ENCODE results near the gene C18orf32.
A peak's percentile ranks its signal among the peaks of the same experiment; 100 is the strongest.
"Not testable (repeated sequence)": the region's sequence is repeated elsewhere in the genome, so short reads cannot be mapped to it uniquely, and the experiment has no call there.

The C18orf32 gene

GRCh38 chr18:49500201-49500921 lies 13.3 kb upstream of the C18orf32 start:
- peak; percentile 89 for DNase-seq

GRCh38 chr18:49499046-49499637 lies 12.1 kb upstream of the C18orf32 start:
- DNase-seq, result no peak

- DNase-seq, result no peak
These were observed 8.4 kb upstream of the C18orf32 start for GRCh38 chr18:49495480-49495879.

GRCh38 chr18:49495076-49495475 lies 8.0 kb upstream of the C18orf32 start:
- no peak for DNase-seq

GRCh38 chr18:49494660-49495059 lies 7.6 kb upstream of the C18orf32 start:
- no peak for DNase-seq

- DNase-seq, result no peak
These were observed 5.6 kb upstream of the C18orf32 start for GRCh38 chr18:49492694-49493033.

GRCh38 chr18:49491857-49492693 lies 5.0 kb upstream of the C18orf32 start, which contains the start of gene RPL17:
Gene RPL17 (minus strand): TSS chr18:49492465.
- peak; percentile 100 for DNase-seq

- DNase-seq, result no peak
These were observed 4.5 kb upstream of the C18orf32 start for GRCh38 chr18:49491534-49491856.

GRCh38 chr18:49490246-49490762 lies 3.3 kb upstream of the C18orf32 start:
- DNase-seq, result no peak

GRCh38 chr18:49487711-49488310 lies 777 bp upstream of the C18orf32 start:
- DNase-seq, result no peak

- no peak for DNase-seq
These were observed 455 bp downstream of the C18orf32 start for GRCh38 chr18:49486606-49486952.

GRCh38 chr18:49486134-49486533 lies 900 bp downstream of the C18orf32 start:
- no peak for DNase-seq

- no peak for DNase-seq
These were observed 3.8 kb downstream of the C18orf32 start for GRCh38 chr18:49483198-49483597.

- DNase-seq, result no peak
These were observed 5.1 kb downstream of the C18orf32 start for GRCh38 chr18:49481907-49482306.

GRCh38 chr18:49481317-49481716 lies 5.7 kb downstream of the C18orf32 start:
- DNase-seq, result no peak

- DNase-seq, result no peak
These were observed 7.5 kb downstream of the C18orf32 start for GRCh38 chr18:49479381-49480137.

GRCh38 chr18:49476664-49477411 lies 10.2 kb downstream of the C18orf32 start:
- DNase-seq, result no peak

- DNase-seq, result not testable (repeated sequence)
These were observed 12.1 kb downstream of the C18orf32 start for GRCh38 chr18:49474935-49475334.

- DNase-seq, result no peak
These were observed 13.3 kb downstream of the C18orf32 start for GRCh38 chr18:49473721-49474120.

- no peak for DNase-seq
These were observed 14.6 kb downstream of the C18orf32 start for GRCh38 chr18:49472459-49472858.

GRCh38 chr18:49471532-49471931 lies 15.5 kb downstream of the C18orf32 start:
- no peak for DNase-seq

GRCh38 chr18:49467599-49467998 lies 19.4 kb downstream of the C18orf32 start:
- DNase-seq, result no peak

Measured in eye (tissue), 1 donor.